GM19324 (cell line): Measurements from ENCODE around the gene PSMB10.

Source experiments
- ATAC-seq: cut with Tn5 transposase; IDR thresholded peaks from one replicate; pipeline ENCODE4 v1.9.1; 2021; ENCODE audit warnings: mild to moderate bottlenecking, moderate library complexity; ENCODE audit not compliant: unreplicated experiment, low FRiP score

The PSMB10 gene

DNA sequence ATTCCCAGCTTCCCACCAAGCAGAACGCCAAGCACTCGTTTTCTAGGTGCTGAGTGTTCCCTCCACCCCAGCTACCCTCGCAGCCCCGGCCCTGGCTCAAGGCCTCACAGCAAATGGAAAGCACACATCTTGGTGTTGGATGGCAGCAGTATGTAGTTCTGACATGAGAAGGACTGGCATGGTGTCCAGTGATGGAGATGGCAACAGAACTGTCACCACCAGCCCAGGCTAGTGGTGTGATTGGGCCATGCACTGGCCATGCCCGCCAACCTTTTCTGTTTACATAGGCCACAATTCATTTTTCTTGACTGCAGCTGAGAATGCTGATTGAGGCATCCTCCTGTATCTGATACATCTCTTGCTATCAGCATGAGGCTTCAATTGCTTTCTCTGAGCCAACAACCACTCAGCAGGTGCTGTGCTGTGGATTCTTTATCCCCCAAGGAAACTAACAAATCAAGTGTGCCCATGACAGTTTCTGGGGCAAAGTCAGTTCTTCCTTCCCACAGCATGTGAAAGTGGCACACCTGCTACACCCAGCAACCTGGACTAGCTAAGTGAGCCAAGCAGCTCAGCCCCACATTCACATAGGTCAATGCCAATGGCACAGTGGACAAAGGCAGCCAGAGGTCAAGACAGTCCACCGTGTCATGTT, 28.0 kb upstream of the PSMB10 start:
- ATAC-seq = no peak

DNA sequence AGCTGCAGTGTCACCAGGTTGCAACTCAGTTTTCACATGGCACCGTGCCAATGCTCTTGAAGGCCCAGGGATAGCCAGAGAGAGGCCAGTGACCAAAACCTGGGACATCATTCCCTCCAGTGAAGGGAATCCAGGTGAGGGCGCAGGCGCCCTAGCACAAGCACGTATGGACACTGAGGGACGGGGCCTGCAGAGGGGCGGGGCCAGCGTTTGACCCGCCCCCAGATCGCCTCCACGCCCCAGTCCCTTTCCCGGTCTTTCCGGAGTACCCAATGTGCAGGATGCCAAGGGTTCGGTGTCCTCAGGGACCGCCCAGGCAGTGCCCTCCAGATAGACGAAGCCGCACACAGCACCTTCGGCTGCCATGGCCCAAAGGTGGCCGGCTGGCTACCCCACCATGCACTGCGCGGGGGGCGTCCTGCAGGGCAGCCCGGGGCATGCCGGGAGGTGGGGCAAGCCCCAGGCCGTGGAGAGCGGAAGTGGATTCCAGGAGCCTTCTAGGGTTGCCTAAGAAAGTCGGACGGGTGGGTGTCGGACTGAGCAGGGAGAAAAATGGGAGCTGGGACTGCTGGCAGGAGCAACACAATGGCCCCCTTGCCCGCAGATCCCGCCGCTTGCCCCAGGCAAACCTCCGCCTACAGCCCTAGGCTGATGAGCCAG, 27.1 kb upstream of the PSMB10 start:
- no peak for ATAC-seq

DNA sequence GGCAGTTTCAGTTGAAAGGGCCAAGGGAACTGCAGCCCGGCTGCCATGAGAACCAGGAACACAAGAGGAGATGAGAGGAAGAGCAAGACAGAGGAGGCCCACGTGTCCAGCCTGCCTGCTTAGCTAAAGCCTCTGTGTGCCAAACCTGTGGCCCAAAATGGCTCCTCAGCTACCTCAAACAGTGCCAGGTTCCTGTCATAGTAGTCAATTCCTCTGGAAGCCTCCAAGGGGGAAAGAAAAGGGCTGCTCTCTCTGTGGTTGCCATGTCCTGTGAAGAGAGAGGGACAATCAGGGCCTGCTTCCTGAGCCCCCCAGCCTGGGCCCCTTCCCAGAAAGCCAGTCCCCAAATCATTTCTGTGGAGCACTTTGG, 26.6 kb upstream of the PSMB10 start:
- no peak for ATAC-seq

DNA sequence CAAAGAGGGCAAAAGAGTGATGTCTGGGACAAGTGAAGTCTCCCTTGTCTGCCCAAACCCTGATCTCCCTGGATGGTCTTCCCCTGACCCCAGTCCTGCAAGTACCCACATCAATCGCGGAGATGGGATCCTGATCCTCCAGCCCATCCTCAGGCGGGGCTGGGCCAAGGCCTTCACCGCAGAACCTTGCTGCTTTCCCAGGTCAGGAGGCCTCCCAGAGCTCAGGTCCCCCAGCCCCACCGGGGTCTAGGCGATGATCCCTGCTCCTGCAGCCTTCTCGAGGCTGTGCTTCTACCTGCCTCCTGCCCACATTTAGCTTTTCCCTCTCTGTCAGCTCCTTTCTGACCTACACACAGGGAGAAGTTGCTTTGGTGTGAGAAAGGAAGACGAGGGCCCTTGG, 25.5 kb upstream of the PSMB10 start:
- ATAC-seq = no peak

DNA sequence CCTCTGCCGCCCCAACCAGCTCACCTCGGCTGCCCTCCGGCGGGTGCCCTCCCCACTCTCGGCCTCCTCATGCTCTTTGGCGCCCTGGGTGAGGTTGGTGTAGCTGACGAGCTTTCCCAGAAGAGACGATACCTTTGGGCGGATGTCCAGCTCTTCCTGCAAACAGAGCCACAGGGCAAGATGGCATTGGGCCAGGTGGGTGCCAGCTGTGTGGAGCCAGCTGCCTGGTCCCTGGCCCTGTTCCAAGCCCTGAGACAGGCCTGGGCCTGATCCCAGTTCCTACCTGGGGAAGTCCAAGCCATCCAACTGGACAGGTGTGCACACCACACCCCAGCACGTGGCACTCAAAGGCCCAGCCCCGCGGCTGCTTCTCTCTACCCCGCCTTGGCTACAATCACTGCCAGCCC, 24.9 kb upstream of the PSMB10 start:
- no peak for ATAC-seq

DNA sequence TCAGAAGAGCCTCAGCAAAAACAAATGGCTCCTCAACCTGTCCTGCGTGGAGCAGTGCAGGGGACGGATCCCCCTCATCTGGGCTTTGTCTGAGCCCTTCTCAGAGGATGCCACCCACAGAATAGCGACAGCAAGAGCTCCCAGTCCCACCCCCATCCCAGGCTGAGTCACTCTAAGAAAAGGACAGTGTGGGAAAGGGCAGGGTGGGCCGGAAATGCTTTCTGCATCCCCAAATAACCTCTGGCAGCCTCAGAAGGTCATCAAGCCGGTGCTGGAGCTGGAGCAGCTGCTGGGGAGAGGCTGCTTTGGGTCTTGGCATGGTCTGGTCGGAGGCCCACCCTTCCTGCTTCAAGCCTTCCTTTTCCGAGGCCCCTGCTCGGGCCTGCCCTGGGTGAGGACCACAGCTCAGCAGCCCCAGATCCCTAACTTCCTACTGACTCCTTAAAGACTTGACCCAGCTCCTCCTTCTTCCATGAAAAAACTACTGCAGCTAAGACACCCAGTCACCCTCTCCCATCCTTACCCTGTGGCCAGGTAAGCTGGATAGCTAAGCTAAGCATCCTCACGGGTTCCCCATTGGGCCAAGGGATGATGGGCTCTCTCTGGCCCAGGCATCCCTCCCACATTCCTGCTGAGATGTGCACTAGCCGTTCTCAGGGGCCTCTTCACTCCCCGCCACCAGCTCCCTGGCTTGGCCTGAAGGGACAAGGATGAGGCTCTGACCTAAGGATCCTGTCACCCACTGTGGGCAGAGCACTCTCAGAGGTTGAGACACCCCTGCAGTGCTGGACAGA, 23.1 kb upstream of the PSMB10 start:
- no peak for ATAC-seq

DNA sequence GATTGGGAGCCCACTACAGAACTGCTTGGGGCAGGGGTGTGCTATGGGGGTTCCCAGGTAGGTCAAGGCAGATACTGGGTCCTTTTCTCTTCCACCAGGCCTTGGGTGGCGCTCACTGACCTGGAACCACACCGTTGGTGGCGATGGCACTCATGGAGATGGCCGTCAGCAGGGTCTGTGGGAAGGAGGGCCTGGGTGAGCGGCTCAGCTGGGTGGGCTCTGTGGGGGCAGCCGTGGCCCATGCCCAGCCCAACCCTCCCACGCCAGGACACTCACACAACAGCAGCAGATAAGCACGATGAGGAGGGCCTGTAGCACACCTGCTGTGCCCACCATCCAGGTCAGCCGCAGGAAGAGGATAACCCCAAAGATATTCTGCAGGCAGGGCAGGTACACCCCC, 21.0 kb upstream of the PSMB10 start:
- ATAC-seq = no peak

DNA sequence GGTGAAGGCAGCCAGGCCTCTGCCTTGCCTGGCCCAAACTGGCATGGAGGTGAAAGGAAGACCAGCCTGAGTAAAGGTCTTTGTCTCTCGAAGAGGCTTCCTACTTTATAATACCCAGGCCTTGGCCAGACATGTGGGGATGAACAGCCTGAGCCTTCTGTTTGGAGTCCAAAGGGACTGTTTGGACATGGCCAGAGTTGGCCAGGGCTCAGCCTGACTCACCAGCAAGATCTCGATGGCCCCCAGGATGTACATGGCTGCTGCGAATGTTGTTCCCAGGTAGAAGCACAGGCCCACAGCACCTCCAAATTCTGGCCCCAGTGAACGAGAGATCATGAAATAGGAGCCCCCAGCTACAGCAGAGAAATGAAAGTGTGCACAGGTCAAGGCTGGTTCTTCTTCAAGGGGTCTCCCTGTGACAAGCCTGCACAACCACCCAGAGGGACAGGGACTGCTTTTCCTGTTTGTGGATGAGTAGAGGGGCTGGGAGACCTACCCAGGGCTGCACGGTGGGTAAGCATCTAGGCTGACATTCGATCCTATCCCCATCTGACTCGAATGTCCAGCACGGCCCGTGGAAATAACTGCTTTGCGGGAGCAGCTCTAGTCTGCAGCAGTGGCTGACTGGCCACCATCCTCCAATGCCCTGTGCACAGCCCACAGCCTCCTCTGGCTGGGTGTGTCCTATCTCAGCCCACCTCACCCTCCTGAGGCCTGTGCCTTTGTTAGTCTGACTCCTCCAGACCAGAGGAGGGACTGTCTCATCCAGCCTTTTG, 18.0 kb upstream of the PSMB10 start:
- ATAC-seq = no peak

DNA sequence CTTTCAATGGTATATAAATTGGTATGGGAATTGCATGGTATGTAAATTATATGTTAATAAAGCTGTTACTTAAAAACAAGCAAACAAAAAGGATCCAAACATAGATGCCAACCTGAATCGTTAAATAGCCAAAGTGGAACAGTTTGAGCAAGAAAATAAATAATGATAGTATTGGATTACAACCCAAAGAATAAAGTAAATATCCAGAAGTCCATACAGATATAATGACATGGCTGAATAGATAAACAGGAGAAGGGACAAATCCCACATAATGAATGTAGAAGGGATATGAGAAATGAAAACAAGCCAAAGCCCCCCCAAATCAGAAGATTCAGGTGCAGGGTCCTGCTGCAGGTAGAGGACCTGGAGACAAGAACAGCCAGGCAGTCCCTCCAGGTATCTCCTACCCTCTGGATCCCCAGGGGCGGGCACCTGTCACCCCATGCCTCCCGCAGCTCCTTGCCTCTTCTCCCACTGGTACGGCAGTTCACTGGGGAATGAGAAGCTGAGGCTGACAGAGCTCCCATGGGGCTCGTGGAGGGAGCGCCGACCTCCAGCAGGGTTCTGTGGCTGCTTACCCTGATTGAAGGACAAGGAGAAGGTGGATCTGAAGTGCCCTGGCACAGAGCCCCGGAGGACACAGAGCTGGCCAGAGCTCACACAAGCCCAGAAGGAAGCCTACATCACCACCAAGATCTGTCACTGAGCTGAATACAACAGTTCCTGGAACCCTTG, 17.2 kb upstream of the PSMB10 start:
- ATAC-seq = no peak

DNA sequence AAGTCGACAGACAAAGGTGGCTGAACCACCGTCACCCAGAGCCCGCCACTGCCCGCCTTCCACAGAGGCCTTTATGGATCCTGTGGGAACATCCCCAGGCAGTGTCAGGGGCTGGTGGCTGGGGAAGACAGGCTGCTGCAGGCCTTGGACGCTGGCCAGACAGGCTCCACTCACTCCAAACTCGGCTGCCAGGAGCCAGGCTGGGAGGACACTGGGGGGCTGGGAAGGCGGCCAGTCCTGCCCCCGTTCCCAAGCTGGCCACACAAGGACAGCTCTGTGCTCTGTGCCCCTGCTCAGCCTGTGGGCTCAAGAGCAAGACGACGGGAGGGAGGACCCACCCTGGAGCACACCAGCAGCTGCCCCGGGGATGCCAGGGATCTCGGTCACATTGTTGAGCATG, 14.8 kb upstream of the PSMB10 start:
- ATAC-seq = no peak

DNA sequence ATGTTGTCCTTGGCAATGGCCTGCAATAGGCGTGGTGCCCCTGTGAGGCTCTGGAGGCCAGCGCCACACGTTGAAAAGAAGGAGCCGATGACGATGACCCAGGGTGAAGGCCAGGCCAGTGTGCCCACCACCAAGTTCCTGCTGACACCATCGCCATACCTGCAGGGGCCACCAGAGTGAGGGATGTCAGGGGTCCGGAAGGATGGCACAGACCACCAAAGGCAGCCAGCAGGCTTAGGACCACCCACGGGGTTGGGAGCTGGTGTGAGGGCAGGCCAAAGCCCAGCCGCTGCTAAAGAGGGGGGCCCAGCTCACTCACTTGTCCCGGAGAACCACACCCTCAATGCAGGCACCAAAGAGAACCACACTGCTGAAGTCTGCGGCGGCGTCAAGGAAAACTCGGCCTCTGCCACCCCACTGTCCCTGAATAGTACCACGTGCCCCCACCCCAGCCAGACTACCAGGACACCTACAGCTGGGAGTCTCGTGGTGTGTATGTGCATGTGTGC, 13.7 kb upstream of the PSMB10 start:
- no peak for ATAC-seq

DNA sequence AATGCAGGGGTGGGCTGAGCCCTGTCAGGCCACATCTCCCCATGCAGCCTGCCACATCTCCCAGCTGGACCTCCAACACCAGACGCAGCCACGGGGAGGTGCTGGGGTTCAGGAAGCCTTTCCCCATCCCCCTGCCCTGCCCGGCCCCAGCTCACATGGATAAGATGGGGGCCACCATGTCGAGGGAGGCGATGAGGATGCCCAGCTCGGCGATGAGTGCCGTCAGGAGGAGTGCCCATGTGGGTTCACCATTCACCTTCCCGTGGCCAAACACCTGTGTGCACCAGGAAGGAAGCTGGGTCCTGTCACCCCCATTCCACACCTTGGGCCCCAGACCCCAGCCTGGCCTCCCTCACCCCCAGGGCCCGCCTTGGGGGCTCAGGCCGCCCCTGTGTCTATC, 13.0 kb upstream of the PSMB10 start:
- ATAC-seq = no peak

DNA sequence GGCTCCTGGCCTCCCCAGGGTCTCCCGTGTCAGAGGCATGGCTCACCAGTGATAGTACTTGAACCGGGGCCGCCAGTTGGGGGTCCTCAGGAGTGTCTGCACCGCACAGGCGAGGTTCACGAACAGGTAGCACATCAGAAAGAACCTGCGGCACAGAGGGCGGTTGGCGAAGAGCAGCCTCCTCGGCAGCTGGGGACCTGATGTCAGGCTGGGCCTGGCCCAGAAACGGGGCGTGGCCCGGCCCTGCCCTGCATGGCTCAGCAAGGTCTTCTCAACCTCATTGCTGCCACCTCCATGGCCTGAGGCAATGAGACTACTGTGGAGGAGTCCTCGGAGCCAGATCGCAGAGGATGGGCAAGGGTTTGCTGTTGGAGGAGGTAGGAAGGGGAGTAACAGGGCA, 11.4 kb upstream of the PSMB10 start:
- ATAC-seq = no peak

DNA sequence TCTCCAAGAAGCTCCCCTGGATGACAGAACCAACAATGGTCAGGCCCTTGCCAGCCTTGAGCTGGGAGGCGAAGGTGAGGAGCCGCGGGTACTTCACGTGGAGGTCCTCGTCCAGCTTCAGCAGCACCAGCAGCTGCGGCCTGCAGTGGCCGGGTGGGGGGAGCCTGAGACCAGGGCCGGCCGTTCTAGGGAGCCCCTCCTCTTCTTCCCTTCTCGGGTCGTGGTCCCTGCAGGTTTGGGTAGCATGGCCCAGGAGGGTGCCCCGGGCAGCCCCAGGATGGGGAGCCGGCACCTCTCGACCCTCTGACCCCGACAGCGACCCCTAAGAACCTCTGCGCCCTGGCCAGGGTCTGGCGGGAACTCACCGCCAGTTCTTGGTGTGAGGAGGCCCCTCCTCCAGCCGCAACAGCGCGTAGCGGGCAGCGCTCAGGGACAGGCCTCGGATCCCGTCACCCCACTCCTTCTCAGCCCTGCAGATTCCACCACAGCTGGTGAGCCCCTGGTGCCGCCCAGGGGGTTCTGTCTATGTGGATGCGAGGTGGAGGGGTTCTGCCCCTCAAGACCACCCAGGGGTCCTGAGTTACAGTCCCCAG, 10.4 kb upstream of the PSMB10 start:
- no peak for ATAC-seq

DNA sequence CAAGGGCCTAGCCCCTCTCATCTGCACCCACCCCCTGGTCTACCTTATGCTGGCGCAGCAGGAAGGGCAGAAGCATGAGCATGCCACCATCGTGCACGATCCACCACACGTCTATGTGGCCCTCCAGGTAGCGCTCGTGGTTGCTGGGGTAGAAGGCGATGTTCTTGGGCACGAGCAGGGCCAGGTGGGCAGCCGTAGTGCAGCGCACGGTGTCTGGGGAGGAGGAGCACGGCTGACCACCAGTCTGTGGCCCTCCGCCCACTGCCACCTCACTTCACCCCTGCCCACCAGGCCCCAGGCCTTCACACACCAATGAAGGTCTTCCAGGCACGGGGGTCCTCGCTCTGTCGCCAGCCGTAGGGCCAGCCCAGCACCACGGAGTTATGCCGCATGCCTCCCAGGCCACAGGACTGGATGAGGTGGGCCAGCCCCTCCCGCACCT, 9.5 kb upstream of the PSMB10 start:
- no peak for ATAC-seq

DNA sequence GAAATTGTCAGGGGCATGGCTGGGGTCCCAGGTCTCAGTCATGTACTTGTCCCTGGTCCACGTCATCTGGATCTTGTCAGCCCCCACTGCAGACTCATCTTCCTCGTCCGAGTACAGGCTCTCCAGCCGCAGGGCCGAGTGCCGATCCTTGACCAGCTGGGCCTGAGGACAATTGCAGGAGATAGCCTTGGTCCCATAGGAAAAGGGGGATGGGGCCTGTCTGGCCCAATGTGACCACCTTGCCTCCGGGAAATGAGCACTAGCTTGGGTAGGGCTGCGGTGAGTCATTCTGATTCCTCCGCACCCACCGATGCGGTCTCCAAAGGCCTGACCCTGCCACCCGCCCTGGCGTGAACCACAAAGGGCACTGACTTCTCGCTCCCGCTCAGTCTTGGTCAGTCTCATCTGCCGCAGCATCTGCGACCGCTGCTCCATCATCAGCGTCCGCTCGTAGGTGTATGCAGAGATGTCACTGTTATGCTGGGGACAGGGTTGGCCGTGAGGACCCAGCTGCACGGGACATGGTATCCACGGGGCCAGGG, 8.8 kb upstream of the PSMB10 start:
- ATAC-seq = no peak

DNA sequence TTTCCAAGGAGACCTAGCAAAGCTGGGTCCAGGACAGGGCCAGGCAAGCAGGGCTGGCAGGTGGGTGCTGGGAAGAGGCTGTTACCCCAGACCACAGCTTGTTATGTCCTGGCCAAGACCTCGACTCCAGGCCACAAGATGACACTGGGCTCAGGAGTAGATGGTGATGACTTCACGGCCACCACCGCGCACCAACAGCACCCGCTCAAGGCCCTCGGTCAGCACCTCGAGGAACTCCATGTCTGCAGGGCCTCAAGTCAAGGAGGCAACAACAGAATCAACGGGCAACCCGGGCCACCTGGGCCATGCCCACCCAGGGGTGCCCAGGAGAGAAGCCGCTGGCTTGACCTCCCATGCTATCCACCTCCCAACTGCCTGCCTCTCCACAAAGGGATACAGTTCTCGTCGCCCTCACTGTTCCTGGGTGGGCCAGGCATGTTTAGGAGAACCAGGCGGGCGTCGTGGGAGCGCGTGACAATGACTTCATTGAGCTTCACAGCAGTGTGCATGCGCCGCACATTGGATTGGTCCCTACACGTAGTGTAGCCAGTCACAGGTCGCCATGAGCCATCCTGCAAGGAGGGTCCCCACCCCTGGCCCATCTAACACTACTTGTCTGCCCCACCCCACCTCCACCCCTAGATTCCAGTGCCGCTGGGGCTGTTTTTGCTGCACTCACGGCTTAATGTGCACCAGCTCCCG, 8.2 kb upstream of the PSMB10 start:
- no peak for ATAC-seq

DNA sequence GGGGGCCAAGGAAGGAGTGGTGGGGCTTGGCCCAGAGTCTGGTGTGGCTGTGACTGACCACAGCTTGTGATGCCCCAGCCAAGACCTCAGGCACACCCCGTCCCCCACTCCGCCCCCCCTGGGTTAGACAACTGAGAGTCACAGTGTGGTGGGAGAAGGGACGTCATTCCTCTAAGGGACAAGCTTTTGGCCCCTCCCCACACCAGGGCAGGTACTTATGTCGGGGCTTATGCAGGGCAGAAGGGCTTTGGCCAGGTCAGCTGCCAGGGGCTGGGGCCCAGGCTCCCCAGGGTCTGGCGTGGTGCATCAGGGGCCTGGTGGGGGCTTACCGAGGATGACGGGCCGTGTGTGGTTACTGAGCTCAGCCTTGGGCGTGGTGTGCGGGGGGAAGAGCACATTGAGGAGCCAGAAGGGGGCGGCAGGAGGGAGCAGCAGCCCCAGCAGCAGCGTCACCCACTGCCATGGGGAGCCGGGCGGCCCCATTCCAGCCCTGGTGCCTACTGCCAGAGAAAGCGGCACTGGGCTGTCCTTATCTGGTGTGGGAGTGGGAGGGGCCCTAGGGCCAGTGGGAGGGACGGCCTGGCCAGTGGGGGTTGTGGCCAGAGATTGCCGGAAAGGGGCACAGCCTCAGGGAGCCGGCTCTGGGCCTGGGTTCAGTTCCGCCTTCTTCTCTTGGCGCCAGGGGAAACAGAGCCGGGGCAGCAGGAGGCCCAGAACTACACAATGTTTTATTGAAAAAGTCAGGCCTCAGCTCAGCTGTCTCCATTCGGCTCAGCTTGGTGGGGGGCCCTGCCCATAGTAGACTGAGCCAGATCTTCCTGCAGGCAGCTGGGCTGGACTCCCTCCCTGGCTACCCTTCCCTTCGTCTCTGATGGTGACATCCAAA, 7.2 kb upstream of the PSMB10 start, which contains the start of gene LCAT:
Gene LCAT, minus strand, starts transcription at position 502 of the 886 bp plus-strand sequence. Its CDS starts 19 bp downstream, at position 483.
- no peak for ATAC-seq
